H1 (cell line): ENCODE measurements around the gene IQCN. TPM values are rescaled to one million over a fixed set of nuclear protein-coding genes. Genes with fewer than 3 reads are reported as not detected.

ENCODE experiments used
- BCL11A ChIP-seq, 2 experiments: IDR thresholded peaks; one replicate each; pipeline ENCODE4 v1.6.1; 2011; ENCODE audit warnings: low read depth in 2 of 2, low read length in 2 of 2, mild to moderate bottlenecking in 2 of 2
- CBX5 ChIP-seq: fragments of 300-800, 300-1000 bp; sonication (generic); IDR thresholded peaks from 2 replicates; pipeline ENCODE4 v1.7.1; 2016; ENCODE audit warnings: antibody characterized with exemption, low read length, low read depth
- CHD2 ChIP-seq: IDR thresholded peaks from 2 replicates; pipeline ENCODE4 v1.6.1; 2012; ENCODE audit warnings: low read length, improper control_type of control experiment
- EGR1 ChIP-seq: IDR thresholded peaks from 2 replicates; pipeline ENCODE4 v1.6.1; 2011; ENCODE audit warnings: low read depth, low read length, borderline replicate concordance
- EP300 ChIP-seq, 2 experiments: IDR thresholded peaks; 1 replicate in 1 of 2; 2 replicates in 1 of 2; pipeline ENCODE4 v1.6.1; 2011 to 2012; ENCODE audit warnings: low read depth in 2 of 2, low read length in 2 of 2, mild to moderate bottlenecking in 2 of 2, borderline replicate concordance in 1 of 2, inconsistent platforms in 1 of 2, moderate library complexity in 1 of 2
- FOSL1 ChIP-seq: IDR thresholded peaks from 2 replicates; pipeline ENCODE4 v1.6.1; 2011; ENCODE audit warnings: mild to moderate bottlenecking, low read depth, low read length, moderate library complexity; ENCODE audit not compliant: insufficient read depth
- GTF2F1 ChIP-seq: IDR thresholded peaks from 2 replicates; pipeline ENCODE4 v1.6.1; 2012; ENCODE audit warnings: low read depth, low read length, improper control_type of control experiment, borderline replicate concordance
- HDAC2 ChIP-seq, 2 experiments: fragments of 300-600 bp in 1 of 2; sonication (generic) in 1 of 2; IDR thresholded peaks; 2 replicates each; pipeline ENCODE4 v1.6.1; 2011 to 2012; ENCODE audit warnings: low read depth in 2 of 2, low read length in 2 of 2, mild to moderate bottlenecking in 2 of 2, moderate library complexity in 2 of 2, borderline replicate concordance in 1 of 2, inconsistent platforms in 1 of 2
- HDAC6 ChIP-seq: IDR thresholded peaks from one replicate; pipeline ENCODE4 v1.7.1; 2012; ENCODE audit warnings: low read depth, mild to moderate bottlenecking, inconsistent platforms, low read length, moderate library complexity
- JUN ChIP-seq: IDR thresholded peaks from 2 replicates; pipeline ENCODE4 v1.6.1; 2011; ENCODE audit warnings: low read depth, mild to moderate bottlenecking, improper control_type of control experiment, low read length
- KDM1A ChIP-seq: fragments of 200-600, 300-600 bp; sonication (generic); IDR thresholded peaks from 2 replicates; pipeline ENCODE4 v1.7.1; 2016; ENCODE audit warnings: mild to moderate bottlenecking, low read length, borderline replicate concordance
- KDM5A ChIP-seq: fragments of 200-600 bp; IDR thresholded peaks from 2 replicates; pipeline ENCODE4 v1.7.1; 2012; ENCODE audit warnings: mild to moderate bottlenecking, low read length, inconsistent platforms, mixed read lengths
- NANOG ChIP-seq: IDR thresholded peaks from 2 replicates; pipeline ENCODE4 v1.6.1; 2011; ENCODE audit warnings: low read length, low read depth, mild to moderate bottlenecking, inconsistent platforms; ENCODE audit not compliant: insufficient read depth, poor library complexity, severe bottlenecking
- POLR2A ChIP-seq, 2 experiments: IDR thresholded peaks; 1 replicate in 1 of 2; 2 replicates in 1 of 2; pipeline ENCODE4 v1.6.1; 2011; ENCODE audit warnings: low read depth in 2 of 2, low read length in 2 of 2, mild to moderate bottlenecking in 2 of 2; ENCODE audit errors: control extremely low read depth in 1 of 2
- POLR2AphosphoS5 ChIP-seq: IDR thresholded peaks from 2 replicates; pipeline ENCODE4 v1.6.1; 2011; ENCODE audit warnings: low read depth, low read length
- POU5F1 ChIP-seq: IDR thresholded peaks from 2 replicates; pipeline ENCODE4 v1.6.1; 2011; ENCODE audit warnings: low read depth, mild to moderate bottlenecking, low read length, moderate library complexity
- RAD21 ChIP-seq, 2 experiments: IDR thresholded peaks in 1 of 2; conservative IDR thresholded peaks in 1 of 2; 2 replicates each; pipeline ENCODE4 v1.6.1; 2011; ENCODE audit warnings: low read depth in 2 of 2, low read length in 2 of 2, improper control_type of control experiment in 1 of 2, inconsistent platforms in 1 of 2, mild to moderate bottlenecking in 1 of 2, moderate library complexity in 1 of 2
- RBBP5 ChIP-seq: IDR thresholded peaks from 2 replicates; pipeline ENCODE4 v1.7.1; 2012; ENCODE audit warnings: low read depth, mild to moderate bottlenecking, inconsistent platforms, low read length, moderate library complexity, borderline replicate concordance
- SIN3A ChIP-seq, 2 experiments: IDR thresholded peaks in 1 of 2; conservative IDR thresholded peaks in 1 of 2; 2 replicates each; pipeline ENCODE4 v1.6.1; 2011 to 2012; ENCODE audit warnings: low read length in 2 of 2, improper control_type of control experiment in 1 of 2, low read depth in 1 of 2, mild to moderate bottlenecking in 1 of 2
- SIRT6 ChIP-seq: IDR thresholded peaks from one replicate; pipeline ENCODE4 v1.7.1; 2012; ENCODE audit warnings: low read length, inconsistent platforms
- SP2 ChIP-seq: IDR thresholded peaks from 2 replicates; pipeline ENCODE4 v1.6.1; 2012; ENCODE audit warnings: mild to moderate bottlenecking, low read length, inconsistent platforms
- SP4 ChIP-seq: IDR thresholded peaks from 2 replicates; pipeline ENCODE4 v1.6.1; 2012; ENCODE audit warnings: low read length, inconsistent platforms
- SRF ChIP-seq: IDR thresholded peaks from 2 replicates; pipeline ENCODE4 v1.6.1; 2011; ENCODE audit warnings: mild to moderate bottlenecking, low read depth, low read length, moderate library complexity
- TEAD4 ChIP-seq: IDR thresholded peaks from 2 replicates; pipeline ENCODE4 v1.6.1; 2012; ENCODE audit warnings: low read depth, low read length, inconsistent platforms, mixed read lengths
- ZNF274 ChIP-seq: IDR thresholded peaks from 2 replicates; pipeline ENCODE4 v1.7.0; 2012; ENCODE audit warnings: low read length, borderline replicate concordance; ENCODE audit errors: extremely low read depth
- polyA plus RNA-seq, 7 experiments: library from polyadenylated mRNA; depleted of rRNA in 3 of 7; stranded (reverse) in 5 of 7; unstranded in 2 of 7; fragments of >200 nt in 5 of 7; fragments of 200-250 nt in 2 of 7; gene quantifications; 1 replicate in 5 of 7; 2 replicates in 1 of 7; 4 replicates in 1 of 7; pipeline versions ENCODE4 v1.2.1 to v1.2.3, GENCODE V29; 2011 to 2013; ENCODE audit warnings: missing spikeins in 2 of 7, mixed read lengths in 2 of 7
- total RNA-seq: library from RNA; stranded (reverse); fragmentation: NEBNext Ultra II Directional; extraction: Animal tissue kit (Norgen Biotek cat#: 25700); gene quantifications from 2 replicates; pipeline ENCODE4 v1.2.1, GENCODE V29; 2021

IQCN gene
- total and polyA plus RNA-seq, 2 of the 8 experiments (the other 6 are each of a cell fraction or from before 2014, with no cell fraction given): 0.36 to 1.0 TPM

DNA sequence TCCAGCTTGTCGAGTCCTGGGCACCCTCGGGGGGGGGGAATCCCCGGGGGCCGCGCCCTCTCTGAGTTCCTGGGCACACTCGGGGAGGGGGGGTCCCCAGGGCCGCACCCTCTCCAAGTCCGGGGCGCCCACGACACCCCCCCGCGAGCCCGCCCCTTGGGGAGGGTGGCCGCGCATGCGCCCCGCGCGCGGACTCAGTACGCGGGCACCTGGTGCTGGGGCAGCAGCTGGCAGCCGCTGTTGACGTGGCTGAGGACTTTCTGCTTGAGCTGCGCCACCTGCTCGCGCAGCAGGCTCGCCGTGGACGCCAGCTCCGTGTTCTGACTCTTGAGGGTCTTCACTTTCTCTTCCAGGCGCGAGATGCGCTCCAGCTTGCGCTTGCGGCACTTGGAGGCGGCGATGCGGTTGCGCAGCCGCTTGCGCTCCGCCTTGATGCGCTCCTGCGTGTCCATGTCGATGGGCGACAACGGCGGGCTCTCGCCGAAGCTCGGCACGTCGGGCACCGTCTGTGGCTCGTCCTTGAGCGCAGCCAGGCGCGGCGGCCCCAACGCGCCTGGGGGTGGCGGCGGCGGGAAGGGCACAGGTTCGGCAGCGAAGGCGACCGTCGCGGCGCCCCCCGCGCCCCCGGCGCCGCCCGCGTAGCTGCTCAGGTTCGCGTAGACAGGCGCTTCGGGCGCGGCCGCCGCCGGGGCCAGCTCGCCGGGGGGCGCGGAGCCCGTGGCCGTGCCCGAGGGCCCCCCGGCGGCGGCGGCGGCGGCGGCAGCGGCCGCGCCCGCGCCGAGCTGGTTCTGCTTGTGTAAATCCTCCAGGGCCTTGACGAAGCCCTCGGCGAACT lies 6.2 kb upstream of the IQCN start (continued):
- TF ChIP-seq CBX5: no peak
- no peak for TF ChIP-seq GTF2F1
- TF ChIP-seq TEAD4: no peak
- no peak for TF ChIP-seq SRF
- peak; percentile 27; the same call in 1 of the 2 replicates for TF ChIP-seq RBBP5
- no peak for TF ChIP-seq KDM1A
- no peak for TF ChIP-seq HDAC6
- TF ChIP-seq FOSL1: no peak
- no peak for TF ChIP-seq BCL11A (IDR thresholded peaks at IDR 0.05; ENCODE audit: low read depth in 2 of 2, low read length in 2 of 2)
- no peak for TF ChIP-seq EGR1
- no peak for TF ChIP-seq NANOG
- no peak for TF ChIP-seq EP300 (IDR thresholded peaks at IDR 0.05; ENCODE audit: borderline replicate concordance in 1 of 2, low read depth in 2 of 2, low read length in 2 of 2)
- no peak for TF ChIP-seq RAD21 (IDR thresholded peaks at IDR 0.05 in 1 of 2, conservative IDR thresholded peaks at IDR 0.05 in 1 of 2; ENCODE audit: low read depth in 2 of 2, low read length in 2 of 2)
- TF ChIP-seq SP2: no peak
- TF ChIP-seq SIRT6: no peak
- no peak for TF ChIP-seq CHD2
- TF ChIP-seq SIN3A (conservative IDR thresholded peaks at IDR 0.05 in 1 of 2, IDR thresholded peaks at IDR 0.05 in 1 of 2; ENCODE audit: low read depth in 1 of 2, low read length in 2 of 2): peak in 1 of 2 experiments; percentile 37; a peak in 1 of 4 replicates
- no peak for TF ChIP-seq HDAC2 (IDR thresholded peaks at IDR 0.05; ENCODE audit: borderline replicate concordance in 1 of 2, low read depth in 2 of 2, low read length in 2 of 2)
- TF ChIP-seq KDM5A: no peak
- TF ChIP-seq POLR2A (IDR thresholded peaks at IDR 0.05; ENCODE audit: control extremely low read depth in 1 of 2, low read depth in 2 of 2, low read length in 2 of 2): peak; percentile 58 to 74
- no peak for TF ChIP-seq POU5F1
- TF ChIP-seq ZNF274: no peak
- peak; percentile 97 for TF ChIP-seq POLR2AphosphoS5
- TF ChIP-seq JUN: no peak
- TF ChIP-seq SP4: no peak
